GM12878 (cell line): ENCODE measurements around the gene SPTLC2. TPM values are rescaled to one million over a fixed set of nuclear protein-coding genes. Genes with fewer than 3 reads are reported as not detected.

Experiments used
- CBFB ChIP-seq: IDR thresholded peaks from 2 replicates; pipeline ENCODE4 v1.6.1; 2016; ENCODE audit warnings: antibody characterized with exemption, low read depth
- CHD1 ChIP-seq: IDR thresholded peaks from 2 replicates; pipeline ENCODE4 v1.6.1; 2012; ENCODE audit warnings: low read depth, low read length, improper control_type of control experiment
- CREB1 ChIP-seq: IDR thresholded peaks from 2 replicates; pipeline ENCODE4 v1.6.1; 2012; ENCODE audit warnings: low read depth, mild to moderate bottlenecking, inconsistent platforms
- ESRRA ChIP-seq: IDR thresholded peaks from 2 replicates; pipeline ENCODE4 v1.6.1; 2012; ENCODE audit warnings: mild to moderate bottlenecking, low read length, improper control_type of control experiment
- HDAC2 ChIP-seq: fragments of 200-600 bp; sonication (generic); IDR thresholded peaks from 2 replicates; pipeline ENCODE4 v1.6.1; 2017
- HDAC6 ChIP-seq: fragments of 200-600 bp; sonication (generic); IDR thresholded peaks from one replicate; pipeline ENCODE4 v1.8.0; 2017; ENCODE audit warnings: antibody characterized with exemption; ENCODE audit not compliant: unreplicated experiment
- MXI1 ChIP-seq: fragments of 150-350 bp; IDR thresholded peaks from 2 replicates; pipeline ENCODE4 v1.6.1; 2011; ENCODE audit warnings: low read depth, mild to moderate bottlenecking, inconsistent platforms, low read length, improper control_type of control experiment
- NFIC ChIP-seq: IDR thresholded peaks from 2 replicates; pipeline ENCODE4 v1.6.1; 2012; ENCODE audit warnings: low read depth, mild to moderate bottlenecking, inconsistent platforms, low read length, moderate library complexity
- SMC3 ChIP-seq: IDR thresholded peaks from 2 replicates; pipeline ENCODE4 v1.6.1; 2011; ENCODE audit warnings: low read length, improper control_type of control experiment, borderline replicate concordance
- TCF12 ChIP-seq: IDR thresholded peaks from 2 replicates; pipeline ENCODE4 v1.6.1; 2011; ENCODE audit warnings: low read depth, mild to moderate bottlenecking, low read length
- ZNF622 ChIP-seq: fragments of 450-650 bp; IDR thresholded peaks from 2 replicates; pipeline ENCODE4 v1.6.1; 2017; ENCODE audit warnings: mild to moderate bottlenecking, inconsistent platforms
- ZZZ3 ChIP-seq: IDR thresholded peaks from 2 replicates; pipeline ENCODE4 v1.6.1; 2011; ENCODE audit warnings: low read depth; ENCODE audit not compliant: control insufficient read depth, insufficient read length
- polyA plus RNA-seq, 11 experiments: library from polyadenylated mRNA; depleted of rRNA in 4 of 11; unstranded in 6 of 11; stranded (reverse) in 5 of 11; fragments of >200 nt; fragmentation: Nextera tagmentation in 4 of 11; fragmentation: Illumina TruSeq in 1 of 11; extraction: Ambion mirVana in 4 of 11; extraction: Trizol in 1 of 11; gene quantifications; 1 replicate in 1 of 11; 2 replicates in 10 of 11; pipeline versions ENCODE4 v1.2.1 to v1.2.3, GENCODE V29; 2011 to 2016; ENCODE audit warnings: inconsistent platforms in 2 of 11, missing spikeins in 2 of 11, low read depth in 1 of 11
- total RNA-seq, 4 experiments: library from RNA; depleted of rRNA in 3 of 4; stranded (reverse); fragments of >200 nt in 3 of 4; fragmentation: Illumina TruSeq in 1 of 4; extraction: Trizol in 1 of 4; gene quantifications; 2 replicates each; pipeline versions ENCODE4 v1.2.1 to v1.2.3, GENCODE V29; 2013 to 2021
- TF ChIP-seq, protein P1 (sequence below): fragments of 450-650 bp; IDR thresholded peaks from 2 replicates; pipeline ENCODE4 v1.6.1; 2017; ENCODE audit warnings: antibody characterized with exemption, mild to moderate bottlenecking, moderate library complexity
- TF ChIP-seq, protein P2 (sequence below): fragments of 150-350 bp; IDR thresholded peaks from 2 replicates; pipeline ENCODE4 v1.6.1; 2014; ENCODE audit warnings: mild to moderate bottlenecking, low read depth, low read length
- TF ChIP-seq, protein P3 (sequence below): IDR thresholded peaks from 2 replicates; pipeline ENCODE4 v1.6.1; 2012; ENCODE audit warnings: improper control_type of control experiment, low read depth, low read length; ENCODE audit not compliant: insufficient replicate concordance
- TF ChIP-seq, protein P4 (sequence below): fragments of 450-650 bp; IDR thresholded peaks from 2 replicates; pipeline ENCODE4 v1.6.1; 2017; ENCODE audit warnings: borderline replicate concordance
- TF ChIP-seq, protein P5 (sequence below): IDR thresholded peaks from 2 replicates; pipeline ENCODE4 v1.6.1; 2012; ENCODE audit warnings: low read length, inconsistent platforms

Gene SPTLC2
- total and polyA plus RNA-seq, 10 of the 15 experiments (the other 5 are each of a cell fraction or from before 2014, with no cell fraction given), result 6.9 to 35.1 (median 19.7) TPM

DNA sequence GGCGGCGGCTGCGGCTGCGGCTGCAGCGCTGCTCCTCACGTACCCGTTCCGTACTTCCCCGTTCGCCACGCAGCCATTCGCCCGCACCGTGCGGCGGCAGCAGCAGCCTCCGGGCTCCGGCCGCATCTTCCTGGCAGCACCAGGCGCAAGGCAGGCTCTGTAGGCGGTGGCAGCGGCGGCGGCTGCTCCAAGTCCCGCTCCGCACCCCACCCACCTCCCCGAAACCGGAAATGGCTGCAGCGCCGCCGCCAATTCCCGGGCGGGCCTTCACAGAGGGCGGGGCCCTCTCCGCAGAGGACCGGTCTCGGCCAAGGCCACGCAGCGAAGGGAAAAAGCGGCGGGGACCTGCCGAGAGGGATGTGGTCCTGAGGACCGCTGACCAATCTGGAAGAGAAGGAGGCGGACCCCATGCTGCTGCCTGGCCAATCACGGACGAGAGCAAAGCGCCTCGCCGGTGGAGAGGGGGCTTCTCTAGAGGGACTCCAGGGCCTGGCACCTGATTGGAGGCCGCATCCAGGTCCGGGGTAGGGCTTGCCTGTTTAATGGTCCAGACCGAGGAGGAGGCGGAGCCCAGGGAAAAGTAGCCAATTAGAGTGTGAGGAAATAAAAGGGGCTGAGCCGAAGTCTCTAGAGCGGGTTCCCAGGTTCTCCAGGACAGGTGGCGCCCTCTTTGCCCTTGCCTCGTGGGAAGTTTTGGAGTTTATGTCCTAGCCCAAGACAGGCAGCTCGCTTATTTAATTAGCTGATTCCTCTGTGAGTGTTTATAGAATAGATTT is at the start of gene SPTLC2 (continued):
- TF ChIP-seq, protein P1, sequence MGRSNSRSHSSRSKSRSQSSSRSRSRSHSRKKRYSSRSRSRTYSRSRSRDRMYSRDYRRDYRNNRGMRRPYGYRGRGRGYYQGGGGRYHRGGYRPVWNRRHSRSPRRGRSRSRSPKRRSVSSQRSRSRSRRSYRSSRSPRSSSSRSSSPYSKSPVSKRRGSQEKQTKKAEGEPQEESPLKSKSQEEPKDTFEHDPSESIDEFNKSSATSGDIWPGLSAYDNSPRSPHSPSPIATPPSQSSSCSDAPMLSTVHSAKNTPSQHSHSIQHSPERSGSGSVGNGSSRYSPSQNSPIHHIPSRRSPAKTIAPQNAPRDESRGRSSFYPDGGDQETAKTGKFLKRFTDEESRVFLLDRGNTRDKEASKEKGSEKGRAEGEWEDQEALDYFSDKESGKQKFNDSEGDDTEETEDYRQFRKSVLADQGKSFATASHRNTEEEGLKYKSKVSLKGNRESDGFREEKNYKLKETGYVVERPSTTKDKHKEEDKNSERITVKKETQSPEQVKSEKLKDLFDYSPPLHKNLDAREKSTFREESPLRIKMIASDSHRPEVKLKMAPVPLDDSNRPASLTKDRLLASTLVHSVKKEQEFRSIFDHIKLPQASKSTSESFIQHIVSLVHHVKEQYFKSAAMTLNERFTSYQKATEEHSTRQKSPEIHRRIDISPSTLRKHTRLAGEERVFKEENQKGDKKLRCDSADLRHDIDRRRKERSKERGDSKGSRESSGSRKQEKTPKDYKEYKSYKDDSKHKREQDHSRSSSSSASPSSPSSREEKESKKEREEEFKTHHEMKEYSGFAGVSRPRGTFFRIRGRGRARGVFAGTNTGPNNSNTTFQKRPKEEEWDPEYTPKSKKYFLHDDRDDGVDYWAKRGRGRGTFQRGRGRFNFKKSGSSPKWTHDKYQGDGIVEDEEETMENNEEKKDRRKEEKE, result no peak
- TF ChIP-seq CREB1, result peak; percentile 55
- TF ChIP-seq MXI1, result no peak
- TF ChIP-seq ZNF622, result no peak
- no peak for TF ChIP-seq NFIC
- no peak for TF ChIP-seq HDAC2
- no peak for TF ChIP-seq CHD1
- no peak for TF ChIP-seq ZZZ3
- TF ChIP-seq, protein P2, sequence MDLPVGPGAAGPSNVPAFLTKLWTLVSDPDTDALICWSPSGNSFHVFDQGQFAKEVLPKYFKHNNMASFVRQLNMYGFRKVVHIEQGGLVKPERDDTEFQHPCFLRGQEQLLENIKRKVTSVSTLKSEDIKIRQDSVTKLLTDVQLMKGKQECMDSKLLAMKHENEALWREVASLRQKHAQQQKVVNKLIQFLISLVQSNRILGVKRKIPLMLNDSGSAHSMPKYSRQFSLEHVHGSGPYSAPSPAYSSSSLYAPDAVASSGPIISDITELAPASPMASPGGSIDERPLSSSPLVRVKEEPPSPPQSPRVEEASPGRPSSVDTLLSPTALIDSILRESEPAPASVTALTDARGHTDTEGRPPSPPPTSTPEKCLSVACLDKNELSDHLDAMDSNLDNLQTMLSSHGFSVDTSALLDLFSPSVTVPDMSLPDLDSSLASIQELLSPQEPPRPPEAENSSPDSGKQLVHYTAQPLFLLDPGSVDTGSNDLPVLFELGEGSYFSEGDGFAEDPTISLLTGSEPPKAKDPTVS, result no peak
- TF ChIP-seq SMC3, result no peak
- 0 out of 2 replicates have a peak, but pooled peaks have one; percentile 60 for TF ChIP-seq CBFB
- TF ChIP-seq, protein P3, sequence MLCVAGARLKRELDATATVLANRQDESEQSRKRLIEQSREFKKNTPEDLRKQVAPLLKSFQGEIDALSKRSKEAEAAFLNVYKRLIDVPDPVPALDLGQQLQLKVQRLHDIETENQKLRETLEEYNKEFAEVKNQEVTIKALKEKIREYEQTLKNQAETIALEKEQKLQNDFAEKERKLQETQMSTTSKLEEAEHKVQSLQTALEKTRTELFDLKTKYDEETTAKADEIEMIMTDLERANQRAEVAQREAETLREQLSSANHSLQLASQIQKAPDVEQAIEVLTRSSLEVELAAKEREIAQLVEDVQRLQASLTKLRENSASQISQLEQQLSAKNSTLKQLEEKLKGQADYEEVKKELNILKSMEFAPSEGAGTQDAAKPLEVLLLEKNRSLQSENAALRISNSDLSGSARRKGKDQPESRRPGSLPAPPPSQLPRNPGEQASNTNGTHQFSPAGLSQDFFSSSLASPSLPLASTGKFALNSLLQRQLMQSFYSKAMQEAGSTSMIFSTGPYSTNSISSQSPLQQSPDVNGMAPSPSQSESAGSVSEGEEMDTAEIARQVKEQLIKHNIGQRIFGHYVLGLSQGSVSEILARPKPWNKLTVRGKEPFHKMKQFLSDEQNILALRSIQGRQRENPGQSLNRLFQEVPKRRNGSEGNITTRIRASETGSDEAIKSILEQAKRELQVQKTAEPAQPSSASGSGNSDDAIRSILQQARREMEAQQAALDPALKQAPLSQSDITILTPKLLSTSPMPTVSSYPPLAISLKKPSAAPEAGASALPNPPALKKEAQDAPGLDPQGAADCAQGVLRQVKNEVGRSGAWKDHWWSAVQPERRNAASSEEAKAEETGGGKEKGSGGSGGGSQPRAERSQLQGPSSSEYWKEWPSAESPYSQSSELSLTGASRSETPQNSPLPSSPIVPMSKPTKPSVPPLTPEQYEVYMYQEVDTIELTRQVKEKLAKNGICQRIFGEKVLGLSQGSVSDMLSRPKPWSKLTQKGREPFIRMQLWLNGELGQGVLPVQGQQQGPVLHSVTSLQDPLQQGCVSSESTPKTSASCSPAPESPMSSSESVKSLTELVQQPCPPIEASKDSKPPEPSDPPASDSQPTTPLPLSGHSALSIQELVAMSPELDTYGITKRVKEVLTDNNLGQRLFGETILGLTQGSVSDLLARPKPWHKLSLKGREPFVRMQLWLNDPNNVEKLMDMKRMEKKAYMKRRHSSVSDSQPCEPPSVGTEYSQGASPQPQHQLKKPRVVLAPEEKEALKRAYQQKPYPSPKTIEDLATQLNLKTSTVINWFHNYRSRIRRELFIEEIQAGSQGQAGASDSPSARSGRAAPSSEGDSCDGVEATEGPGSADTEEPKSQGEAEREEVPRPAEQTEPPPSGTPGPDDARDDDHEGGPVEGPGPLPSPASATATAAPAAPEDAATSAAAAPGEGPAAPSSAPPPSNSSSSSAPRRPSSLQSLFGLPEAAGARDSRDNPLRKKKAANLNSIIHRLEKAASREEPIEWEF, result no peak
- no peak for TF ChIP-seq HDAC6
- no peak; the same call in 1 of the 2 replicates for TF ChIP-seq ESRRA
- TF ChIP-seq TCF12, result 0 out of 2 replicates have a peak, but pooled peaks have one; percentile 44
- TF ChIP-seq, protein P4, sequence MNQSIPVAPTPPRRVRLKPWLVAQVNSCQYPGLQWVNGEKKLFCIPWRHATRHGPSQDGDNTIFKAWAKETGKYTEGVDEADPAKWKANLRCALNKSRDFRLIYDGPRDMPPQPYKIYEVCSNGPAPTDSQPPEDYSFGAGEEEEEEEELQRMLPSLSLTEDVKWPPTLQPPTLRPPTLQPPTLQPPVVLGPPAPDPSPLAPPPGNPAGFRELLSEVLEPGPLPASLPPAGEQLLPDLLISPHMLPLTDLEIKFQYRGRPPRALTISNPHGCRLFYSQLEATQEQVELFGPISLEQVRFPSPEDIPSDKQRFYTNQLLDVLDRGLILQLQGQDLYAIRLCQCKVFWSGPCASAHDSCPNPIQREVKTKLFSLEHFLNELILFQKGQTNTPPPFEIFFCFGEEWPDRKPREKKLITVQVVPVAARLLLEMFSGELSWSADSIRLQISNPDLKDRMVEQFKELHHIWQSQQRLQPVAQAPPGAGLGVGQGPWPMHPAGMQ, result no peak
- TF ChIP-seq, protein P5, sequence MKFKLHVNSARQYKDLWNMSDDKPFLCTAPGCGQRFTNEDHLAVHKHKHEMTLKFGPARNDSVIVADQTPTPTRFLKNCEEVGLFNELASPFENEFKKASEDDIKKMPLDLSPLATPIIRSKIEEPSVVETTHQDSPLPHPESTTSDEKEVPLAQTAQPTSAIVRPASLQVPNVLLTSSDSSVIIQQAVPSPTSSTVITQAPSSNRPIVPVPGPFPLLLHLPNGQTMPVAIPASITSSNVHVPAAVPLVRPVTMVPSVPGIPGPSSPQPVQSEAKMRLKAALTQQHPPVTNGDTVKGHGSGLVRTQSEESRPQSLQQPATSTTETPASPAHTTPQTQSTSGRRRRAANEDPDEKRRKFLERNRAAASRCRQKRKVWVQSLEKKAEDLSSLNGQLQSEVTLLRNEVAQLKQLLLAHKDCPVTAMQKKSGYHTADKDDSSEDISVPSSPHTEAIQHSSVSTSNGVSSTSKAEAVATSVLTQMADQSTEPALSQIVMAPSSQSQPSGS, result no peak
